Erythroblast (primary cell): ENCODE measurements around the gene DHX8.
"Not testable (repeated sequence)": the region's sequence is repeated elsewhere in the genome, so short reads cannot be mapped to it uniquely, and the experiment has no call there.

Source experiments
- DNase-seq, 2 experiments: peaks; one replicate each; lab custom pipeline; 2025; lab: John Stamatoyannopoulos, UW
- GATA1 ChIP-seq: IDR thresholded peaks from 2 replicates; pipeline ENCODE4 v1.6.1; 2011; ENCODE audit warnings: low read depth, mild to moderate bottlenecking, control low read depth, low read length, moderate library complexity
- POLR2A ChIP-seq: IDR thresholded peaks from 2 replicates; pipeline ENCODE4 v1.6.1; 2011; ENCODE audit warnings: mild to moderate bottlenecking, low read length

DHX8 gene

DNA sequence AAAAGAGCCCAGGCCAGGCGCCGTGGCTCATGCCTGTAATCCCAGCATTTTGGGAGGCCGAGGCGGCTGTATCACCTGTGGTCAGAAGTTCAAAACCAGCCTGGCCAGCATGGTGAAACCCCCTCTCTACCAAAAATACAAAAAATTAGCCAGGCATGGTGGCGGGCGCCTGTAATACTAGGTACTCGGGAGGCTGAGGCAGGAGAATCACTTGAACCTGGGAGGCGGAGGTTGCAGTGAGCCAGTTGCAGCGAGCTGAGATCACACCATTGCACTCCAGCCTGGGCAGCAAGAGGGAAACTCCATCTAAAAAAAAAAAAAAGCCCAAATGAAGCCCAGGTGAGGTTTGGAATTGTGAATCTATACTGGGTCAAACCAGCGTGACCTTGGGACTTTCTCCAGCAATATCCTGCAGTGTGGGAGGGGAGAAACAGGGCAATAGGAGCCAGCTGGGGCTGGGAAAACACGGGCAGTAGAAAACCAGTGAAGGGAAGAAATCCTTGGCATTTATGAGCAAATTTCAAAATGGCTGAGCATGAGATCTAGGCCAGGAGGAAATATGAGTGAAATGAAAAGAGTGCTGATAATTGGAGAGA lies 8.2 kb upstream of the DHX8 start:
- TF ChIP-seq POLR2A = no peak
- no peak for TF ChIP-seq GATA1
- DNase-seq = no peak

DNA sequence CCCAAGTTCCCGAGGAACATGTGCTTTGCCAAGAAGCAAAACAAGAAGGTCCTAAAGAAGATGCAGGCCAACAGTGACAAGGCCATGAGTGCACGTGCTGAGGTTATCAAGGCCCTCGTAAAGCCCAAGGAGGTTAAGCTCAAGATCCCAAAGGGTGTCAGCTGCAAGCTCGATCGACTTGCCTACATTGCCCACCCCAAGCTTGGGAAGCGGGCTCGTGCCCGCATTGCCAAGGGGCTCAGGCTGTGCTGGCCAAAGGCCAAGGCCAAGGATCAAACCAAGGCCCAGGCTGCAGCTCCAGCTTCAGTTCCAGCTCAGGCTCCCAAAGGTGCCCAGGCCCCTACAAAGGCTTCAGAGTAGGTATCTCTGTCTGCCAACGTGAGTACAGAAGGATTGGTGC lies 7.5 kb upstream of the DHX8 start:
- not testable (repeated sequence) for DNase-seq

DNA sequence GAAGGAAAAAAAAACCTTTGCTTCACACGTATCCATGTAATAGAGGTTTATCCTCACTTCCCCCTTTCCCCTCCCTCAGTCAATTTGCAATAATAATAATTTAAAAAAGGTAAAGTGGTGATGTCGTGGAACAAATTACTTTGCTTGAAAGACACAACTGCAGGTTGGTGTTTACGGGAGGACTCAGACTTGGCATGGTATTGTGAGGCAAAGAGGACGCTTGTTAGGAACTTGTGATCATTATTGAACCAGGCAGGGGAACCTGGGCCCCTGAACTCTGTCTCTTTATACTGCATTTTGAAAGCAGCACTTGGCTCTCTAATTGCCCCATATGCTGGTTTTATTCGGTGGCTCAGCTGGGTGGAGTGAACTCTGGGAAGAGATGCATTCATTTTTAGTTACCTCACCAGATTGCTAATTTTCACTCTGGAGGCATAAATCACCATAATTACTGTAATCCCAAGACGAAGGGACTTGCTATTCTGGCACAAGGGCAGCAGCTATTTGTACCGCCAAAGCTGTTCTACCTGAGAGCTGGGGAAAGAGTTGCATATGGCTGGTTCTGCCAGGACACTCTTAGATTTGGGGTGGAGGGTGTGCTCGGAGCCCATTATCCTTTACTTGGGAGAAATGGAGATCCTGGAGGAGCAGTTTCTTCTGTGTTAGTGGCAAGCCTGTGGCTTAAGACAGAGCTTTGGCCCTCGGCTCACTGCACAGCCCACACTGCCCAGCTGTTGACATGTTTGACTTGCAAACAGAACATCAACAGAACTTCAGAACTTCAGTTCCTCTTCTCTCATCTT lies 5.7 kb upstream of the DHX8 start:
- TF ChIP-seq POLR2A (no peak), GATA1 (no peak)
- DNase-seq = no peak

DNA sequence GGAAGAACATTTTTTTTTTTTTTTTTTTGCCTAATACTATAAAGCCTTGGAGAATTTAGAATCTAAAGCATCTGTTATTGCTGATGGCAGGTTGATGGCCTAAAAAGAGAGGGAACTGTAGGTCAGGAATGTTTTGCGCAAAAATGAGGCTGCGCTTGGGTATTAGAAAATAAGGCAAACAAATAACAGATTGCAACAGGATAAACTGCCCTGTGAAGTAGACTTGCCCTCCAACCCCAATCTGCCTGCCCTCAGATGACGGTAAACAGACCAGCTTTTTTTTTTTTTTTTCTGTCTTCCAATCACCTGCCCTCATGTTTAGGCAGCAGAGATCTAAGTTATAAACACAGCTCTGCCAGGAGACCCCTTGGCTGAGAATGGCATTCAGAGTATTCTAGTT lies 3.8 kb upstream of the DHX8 start:
- TF ChIP-seq GATA1 (no peak), POLR2A (no peak)
- no peak for DNase-seq

DNA sequence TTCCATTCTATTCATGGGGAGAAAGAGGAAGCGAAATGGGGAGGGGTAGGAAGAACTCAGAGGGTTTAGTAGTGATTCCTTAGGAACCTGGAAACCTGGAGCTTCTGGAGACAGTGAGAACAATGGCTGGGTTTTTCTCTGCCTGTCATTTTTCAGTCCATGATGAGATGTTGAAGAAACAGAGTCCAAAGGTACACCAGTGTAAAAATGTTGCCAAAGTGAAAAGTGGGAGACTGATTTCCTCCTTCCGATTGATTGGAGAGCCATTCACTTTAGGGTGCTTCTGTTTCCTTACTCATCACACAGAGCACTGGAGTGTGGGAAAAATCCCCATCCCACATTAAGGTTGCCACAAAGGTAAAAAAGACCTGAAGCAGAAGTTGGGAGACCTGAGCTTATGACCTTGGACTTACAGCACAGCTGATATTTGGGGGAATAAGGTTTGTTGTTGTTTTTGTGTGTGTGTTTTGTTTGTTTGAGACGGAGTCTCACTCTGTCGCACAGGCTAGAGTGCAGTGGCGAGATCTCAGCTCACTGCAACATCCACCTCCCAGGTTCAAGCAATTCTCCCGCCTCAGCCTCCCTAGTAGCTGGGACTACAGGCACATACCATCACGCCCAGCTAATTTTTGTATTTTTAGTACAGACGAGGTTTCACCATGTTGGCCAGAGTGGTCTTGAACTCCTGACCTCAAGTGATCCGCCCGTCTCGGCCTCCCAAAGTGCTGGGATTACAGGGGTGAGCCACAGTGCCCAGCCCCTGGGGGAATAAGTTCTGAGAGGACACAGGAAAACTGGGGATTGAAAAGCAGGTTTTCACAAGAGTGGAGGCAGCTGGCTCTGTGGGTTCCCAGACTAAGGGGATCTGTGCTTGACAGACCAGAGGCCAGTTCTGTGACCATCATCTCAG lies 1.4 kb upstream of the DHX8 start:
- no peak for TF ChIP-seq GATA1
- no peak for TF ChIP-seq POLR2A

DNA sequence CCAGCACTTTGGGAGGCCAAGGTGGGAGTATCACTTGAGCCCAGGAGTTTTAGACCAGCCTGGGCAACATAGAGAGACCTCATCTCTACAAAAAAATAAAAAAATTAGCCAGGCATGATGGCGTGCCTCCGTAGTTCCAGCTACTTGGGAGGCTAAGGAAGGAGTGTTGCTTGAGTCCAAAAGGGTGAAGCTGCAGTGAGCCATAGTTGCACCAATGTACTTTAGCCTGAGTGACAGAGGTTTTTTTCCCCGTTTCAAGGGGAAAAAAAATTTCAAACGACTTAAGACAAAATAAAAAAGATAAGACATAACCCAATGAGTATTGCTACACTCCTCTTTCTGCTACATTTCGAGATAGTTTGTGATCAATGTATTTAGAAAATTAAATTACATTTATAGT lies 6.8 kb downstream of the DHX8 start:
- DNase-seq = no peak
- TF ChIP-seq GATA1 = no peak
- TF ChIP-seq POLR2A = no peak

More for the DNA sequence above, 1.4 kb upstream of the DHX8 start:
- no peak for DNase-seq

DNA sequence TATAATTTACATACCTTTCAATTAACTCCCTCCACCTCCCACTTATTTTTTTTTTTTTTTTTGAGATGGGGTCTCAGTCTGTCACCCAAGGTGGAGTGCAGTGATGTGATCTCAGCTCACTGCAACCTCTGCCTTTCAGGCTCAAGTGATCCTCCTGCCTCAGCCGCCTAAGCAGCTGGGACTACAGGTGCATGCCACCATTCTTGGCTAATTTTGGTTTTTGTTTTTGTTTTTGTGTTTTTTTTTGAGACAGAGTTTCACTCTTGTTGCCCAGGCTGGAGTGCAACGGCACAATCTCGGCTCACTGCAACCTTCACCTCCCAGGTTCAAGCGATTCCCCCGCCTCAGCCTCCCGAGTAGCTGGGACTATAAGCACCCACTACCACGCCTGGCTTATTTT lies 25.7 kb downstream of the DHX8 start:
- DNase-seq = not testable (repeated sequence)

DNA sequence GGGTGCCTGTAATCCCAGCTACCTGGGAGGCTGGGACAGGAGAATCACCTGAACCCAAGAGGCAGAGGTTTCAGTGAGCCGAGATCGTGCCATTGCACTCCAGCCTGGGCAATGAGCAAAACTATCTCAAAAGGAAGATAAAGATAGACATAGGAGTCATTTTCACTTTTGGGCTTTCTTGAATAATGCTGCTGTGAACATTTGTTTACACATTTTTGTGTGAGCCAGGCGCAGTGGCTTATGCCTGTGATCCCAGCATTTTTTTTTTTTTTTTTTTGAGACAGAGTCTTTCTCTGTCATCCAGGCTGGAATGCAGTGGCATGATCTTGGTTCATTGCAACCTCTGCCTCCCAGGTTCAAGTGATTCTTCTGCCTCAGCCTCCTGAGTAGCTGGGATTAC lies 27.4 kb downstream of the DHX8 start:
- DNase-seq = not testable (repeated sequence)

DNA sequence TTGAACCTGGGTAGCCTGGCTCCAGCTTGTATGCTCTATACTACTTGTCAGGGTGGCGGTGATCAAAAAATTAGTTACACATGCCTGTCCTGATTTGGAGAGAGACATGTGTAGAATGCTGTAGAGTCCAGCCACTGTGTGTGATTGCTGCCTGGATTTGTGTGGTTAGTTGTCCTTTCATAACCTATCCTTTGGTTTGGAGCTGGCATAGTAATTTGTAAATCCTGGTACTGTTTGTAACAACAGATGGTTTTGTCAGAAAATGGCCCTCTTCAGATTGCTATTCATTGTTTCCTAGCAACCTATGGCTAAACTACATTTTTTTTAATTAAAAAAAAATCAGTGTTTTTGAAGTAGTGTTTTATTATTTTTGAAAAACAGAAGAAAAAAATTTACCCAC lies 31.9 kb downstream of the DHX8 start:
- no peak for DNase-seq
- no peak for TF ChIP-seq GATA1
- TF ChIP-seq POLR2A = no peak

DNA sequence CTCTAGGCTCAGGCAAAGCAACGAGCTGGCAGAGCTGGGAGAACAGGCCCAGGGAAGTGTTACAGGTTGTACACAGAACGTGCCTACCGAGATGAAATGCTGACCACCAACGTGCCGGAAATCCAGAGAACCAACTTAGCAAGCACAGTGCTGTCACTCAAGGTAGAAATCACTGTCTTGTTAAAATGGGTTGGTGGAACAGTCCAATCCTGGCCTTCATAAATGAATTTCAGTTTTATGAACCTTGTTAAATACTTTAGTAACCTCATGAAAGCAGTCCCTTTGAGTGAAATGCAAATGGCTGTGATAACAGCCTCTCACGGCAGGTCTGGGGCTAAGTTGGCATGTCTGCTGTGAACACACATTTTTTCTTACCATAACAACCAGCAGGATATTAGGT lies 33.4 kb downstream of the DHX8 start:
- TF ChIP-seq POLR2A = no peak
- TF ChIP-seq GATA1 = no peak
- no peak for DNase-seq

DNA sequence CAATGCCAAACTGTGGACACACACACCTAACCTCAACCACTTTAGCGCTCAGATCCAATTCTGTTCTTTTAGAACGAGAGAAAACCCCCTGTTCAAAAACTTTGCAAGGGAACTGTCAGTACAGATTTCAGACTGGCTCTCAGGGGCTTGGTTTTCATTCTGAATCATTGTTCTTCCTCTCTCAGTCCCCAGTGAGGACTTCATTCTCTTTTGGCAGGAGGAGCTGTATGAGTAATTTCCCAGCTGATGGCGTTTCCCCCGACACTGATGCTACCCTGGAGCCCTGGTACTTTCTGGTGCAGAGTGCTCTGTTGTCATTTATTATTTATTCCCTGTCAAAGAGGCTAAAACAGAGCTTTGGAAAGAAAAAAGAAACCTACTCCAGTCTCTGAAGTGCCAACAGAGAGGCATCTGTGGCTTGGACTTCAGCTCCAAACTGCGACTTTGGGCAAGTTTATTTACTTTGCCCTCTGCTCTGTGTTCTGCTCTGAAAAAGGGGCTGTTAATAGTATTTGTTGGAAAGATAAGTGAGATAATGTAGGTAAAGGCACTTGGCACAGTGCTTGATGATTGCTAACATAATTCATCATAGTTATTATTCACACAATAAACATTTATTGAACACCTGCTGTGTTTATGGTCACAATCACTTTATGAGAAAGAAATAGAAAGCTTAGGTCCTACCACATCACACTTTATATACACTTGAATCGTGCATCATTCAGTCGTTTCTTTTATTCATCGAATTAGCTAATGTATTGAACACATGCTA lies 34.0 kb downstream of the DHX8 start:
- TF ChIP-seq GATA1 (no peak), POLR2A (no peak)

DNA sequence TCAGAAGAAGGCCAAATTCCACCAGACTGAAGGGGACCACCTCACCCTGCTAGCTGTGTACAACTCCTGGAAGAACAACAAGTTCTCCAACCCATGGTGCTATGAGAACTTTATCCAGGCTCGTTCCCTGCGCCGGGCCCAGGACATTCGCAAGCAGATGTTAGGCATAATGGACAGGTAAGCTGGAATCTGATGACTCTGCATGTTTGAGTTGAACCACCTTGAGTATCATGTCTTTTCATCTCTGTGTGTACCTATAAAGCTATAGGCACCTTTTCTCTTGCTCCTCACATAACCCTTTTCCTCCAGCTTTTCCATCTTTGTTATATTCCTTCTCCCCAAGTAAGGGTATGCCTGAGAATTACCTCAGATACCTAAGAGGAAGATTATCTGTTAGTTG lies 37.6 kb downstream of the DHX8 start:
- TF ChIP-seq GATA1 (no peak), POLR2A (no peak)
- DNase-seq = no peak

More for the DNA sequence above, 34.0 kb downstream of the DHX8 start:
- DNase-seq = no peak

DNA sequence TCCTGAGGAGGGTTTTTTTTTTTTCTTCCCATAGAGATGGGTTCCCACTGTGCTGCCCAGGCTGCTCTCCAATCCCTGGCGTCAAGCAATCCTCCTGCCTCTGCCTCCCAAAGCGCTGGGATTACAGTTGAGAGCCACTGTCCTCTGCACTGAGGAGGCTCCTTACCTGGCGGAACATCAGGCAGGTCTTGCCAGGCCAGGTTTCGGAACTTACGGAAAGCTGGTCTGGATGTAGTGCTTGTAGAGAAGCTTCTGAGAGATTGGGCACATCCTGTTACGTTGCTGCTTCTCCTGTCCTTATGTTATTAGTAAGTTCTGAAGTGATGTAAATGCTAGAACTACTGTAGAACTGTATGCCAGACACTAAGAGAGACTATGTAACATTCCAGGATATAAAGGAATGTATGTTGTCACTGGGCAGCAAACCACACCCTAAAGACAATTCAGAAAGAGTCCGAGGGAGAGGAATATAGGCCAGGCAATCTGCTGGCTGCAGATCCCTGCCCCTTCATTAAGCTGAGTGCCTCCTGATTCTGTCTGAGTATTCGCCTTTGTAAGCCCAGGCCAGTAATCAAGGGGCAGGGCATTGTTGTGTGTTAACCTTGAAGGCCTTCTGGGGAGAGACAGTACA lies 41.3 kb downstream of the DHX8 start:
- DNase-seq = no peak
- TF ChIP-seq POLR2A = no peak
- no peak for TF ChIP-seq GATA1
